Suprapubic skin (tissue), 4 donors: ENCODE results near the gene SLC38A10. TPM values are rescaled to one million over a fixed set of nuclear protein-coding genes. Genes with fewer than 3 reads are reported as not detected.

Experiments
- DNase-seq, 2 donors: peaks; one replicate each; pipeline ENCODE4 v3.0.0-alpha.2; 2019; ENCODE audit warnings: low spot score in 2 of 2
- H3K27ac ChIP-seq: fragments of 200-600 bp; sonication (generic); one replicate; pipeline ENCODE4 v1.5.1; 2019
- H3K27me3 ChIP-seq: fragments of 200-600 bp; sonication (generic); one replicate; pipeline ENCODE4 v1.5.1; 2019
- H3K36me3 ChIP-seq: fragments of 200-600 bp; sonication (generic); one replicate; pipeline ENCODE4 v1.5.1; 2019
- H3K4me1 ChIP-seq: fragments of 200-600 bp; sonication (generic); one replicate; pipeline ENCODE4 v1.5.1; 2019
- H3K4me3 ChIP-seq: fragments of 200-600 bp; sonication (generic); one replicate; pipeline ENCODE4 v1.5.1; 2019; ENCODE audit warnings: mild to moderate bottlenecking
- H3K9me3 ChIP-seq: fragments of 200-600 bp; sonication (generic); one replicate; pipeline ENCODE4 v1.5.1; 2019
- CTCF ChIP-seq, 2 donors: fragments of 200-600 bp in 1 of 2; fragments of 450-650 bp in 1 of 2; sonication (generic) in 1 of 2; IDR thresholded peaks; one replicate each; pipeline ENCODE4 v1.5.1; 2016 to 2019; ENCODE audit warnings: antibody characterized with exemption in 2 of 2, mild to moderate bottlenecking in 1 of 2, moderate library complexity in 1 of 2
- EP300 ChIP-seq: sonication (generic); formaldehyde crosslinking; IDR thresholded peaks from one replicate; pipeline ENCODE4 v1.6.1; 2017; ENCODE audit warnings: antibody characterized with exemption
- POLR2A ChIP-seq, 2 donors: fragments of 450-650 bp; IDR thresholded peaks; one replicate each; pipeline ENCODE4 v1.6.1; 2017; ENCODE audit warnings: antibody characterized with exemption in 2 of 2, mild to moderate bottlenecking in 2 of 2, moderate library complexity in 2 of 2
- POLR2AphosphoS5 ChIP-seq, 3 donors: sonication (generic); formaldehyde crosslinking; IDR thresholded peaks; one replicate each; pipeline ENCODE4 v1.6.1; 2017; ENCODE audit warnings: antibody characterized with exemption in 3 of 3
- WGBS: methylation state at CpG from one replicate; pipeline ENCODE4 v1.1.5; 2018; 5-methylcytosine and 5-hydroxymethylcytosine counted together
- total RNA-seq, 4 donors: library from RNA; depleted of rRNA; stranded (reverse); fragments of >200 nt; gene quantifications; one replicate each; pipeline ENCODE4 v1.1.0, GENCODE V29; 2016

Gene SLC38A10
- total RNA-seq, 4 donors from 2014 or later: 48.5 to 84.9 (median 69.4) TPM

DNA sequence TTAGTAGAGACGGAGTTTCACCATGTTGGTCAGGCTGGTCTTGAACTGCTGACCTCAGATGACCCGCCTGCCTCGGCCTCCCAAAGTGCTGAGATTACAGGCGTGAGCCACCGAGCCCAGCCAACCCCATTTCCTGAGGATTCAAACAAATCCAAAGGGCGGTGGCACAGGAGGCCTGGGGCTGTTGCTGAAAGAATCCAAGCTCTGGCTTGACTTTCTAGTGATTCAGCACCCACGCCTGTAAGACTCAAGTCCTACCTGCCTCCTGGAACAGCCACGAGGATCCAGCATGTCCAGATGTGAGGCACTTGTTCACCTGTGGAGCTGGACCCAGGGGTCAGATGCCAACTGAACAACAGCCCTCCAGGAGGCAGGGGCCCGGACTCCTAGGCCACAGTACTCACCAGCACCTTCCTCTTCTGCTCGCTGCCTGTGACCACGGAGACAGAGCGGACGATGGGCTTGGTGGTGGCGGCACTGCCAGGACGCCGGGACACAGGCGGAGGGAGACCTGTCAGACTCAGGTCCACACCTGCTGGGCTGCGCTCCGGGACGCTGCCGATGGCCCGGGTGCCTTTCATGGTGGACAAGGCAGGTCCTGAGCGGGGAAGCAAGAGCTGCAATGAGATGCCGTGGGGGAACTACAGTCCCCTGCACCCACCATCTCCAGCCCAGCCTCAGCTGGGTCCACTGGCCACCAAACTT lies 75.5 kb downstream of the SLC38A10 start:
- no peak overlapping the region for H3K27ac ChIP-seq
- 68% methylated on average over 8 of the region's 24 CpGs for WGBS
- H3K27me3 ChIP-seq: no peaks in the 10 kb centered on the region
- no peak for DNase-seq
- no peak for TF ChIP-seq EP300
- no peak for TF ChIP-seq POLR2A (IDR thresholded peaks at IDR 0.05)
- no peak for TF ChIP-seq POLR2AphosphoS5 (IDR thresholded peaks at IDR 0.05)
- peaks cover 5% of the 10 kb centered on the region for H3K36me3 ChIP-seq
- H3K4me3 ChIP-seq: no peak overlapping the region
- H3K4me1 ChIP-seq: peaks cover 23% of the 10 kb centered on the region
- H3K9me3 ChIP-seq: no peaks in the 10 kb centered on the region

DNA sequence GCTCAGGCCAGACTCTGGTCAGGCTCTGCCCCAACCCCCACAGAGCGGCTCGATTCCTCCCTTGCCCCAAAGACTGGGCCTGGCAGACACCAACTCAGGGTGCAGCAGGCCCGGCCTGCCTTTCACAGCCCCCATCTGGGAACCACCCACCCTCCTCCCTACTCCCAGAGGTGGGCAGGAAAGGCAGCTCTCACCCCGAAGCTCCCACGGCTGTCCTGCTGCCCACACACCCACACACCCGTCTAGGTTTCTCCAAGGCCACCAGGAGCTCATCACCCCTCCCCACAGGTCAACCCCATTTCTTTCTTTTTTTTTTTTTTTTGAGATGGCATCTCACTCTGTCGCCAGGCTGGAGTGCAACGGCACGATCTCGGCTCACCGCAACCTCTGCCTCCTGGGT lies 76.1 kb downstream of the SLC38A10 start:
- no peak for DNase-seq
- H3K4me1 ChIP-seq: peaks cover 23% of the 10 kb centered on the region
- peaks cover 5% of the 10 kb centered on the region for H3K36me3 ChIP-seq
- no peaks in the 10 kb centered on the region for H3K27me3 ChIP-seq
- no peak overlapping the region for H3K4me3 ChIP-seq
- H3K27ac ChIP-seq: no peak overlapping the region
- whole genome bisulfite sequencing: 97% methylated on average over 11 of the region's 11 CpGs
- TF ChIP-seq CTCF (IDR thresholded peaks at IDR 0.05) (no peak), POLR2A (IDR thresholded peaks at IDR 0.05) (no peak), EP300 (no peak), POLR2AphosphoS5 (IDR thresholded peaks at IDR 0.05) (no peak)
- no peaks in the 10 kb centered on the region for H3K9me3 ChIP-seq

DNA sequence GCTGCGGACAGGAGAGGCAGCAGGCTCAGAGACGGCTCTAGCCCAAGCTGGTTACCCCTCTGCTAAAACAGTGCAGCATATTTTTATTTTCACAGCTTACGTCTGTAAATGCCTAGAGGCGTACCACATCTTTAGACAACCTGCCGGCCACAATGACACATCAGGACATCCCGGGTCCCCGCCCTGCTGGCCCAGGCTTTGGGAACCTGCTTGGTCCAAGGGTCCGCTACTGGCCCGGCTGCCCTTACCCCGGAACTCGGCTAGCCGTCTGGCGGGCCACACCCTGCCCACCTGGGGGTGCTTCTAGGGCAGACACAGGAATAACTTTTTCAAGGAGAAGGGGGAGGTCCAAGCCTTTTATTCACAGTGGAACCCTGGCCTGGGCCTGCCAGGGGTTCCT lies 76.6 kb downstream of the SLC38A10 start:
- H3K27ac ChIP-seq: no peak overlapping the region
- TF ChIP-seq POLR2AphosphoS5 (IDR thresholded peaks at IDR 0.05): no peak
- TF ChIP-seq EP300: no peak
- no peak for TF ChIP-seq CTCF (IDR thresholded peaks at IDR 0.05)
- 96% methylated on average over 5 of the region's 13 CpGs for WGBS
- H3K4me3 ChIP-seq: no peak overlapping the region
- H3K27me3 ChIP-seq: no peaks in the 10 kb centered on the region
- H3K36me3 ChIP-seq: peaks cover 5% of the 10 kb centered on the region
- H3K9me3 ChIP-seq: no peaks in the 10 kb centered on the region
- peaks cover 19% of the 10 kb centered on the region for H3K4me1 ChIP-seq
- DNase-seq: no peak

DNA sequence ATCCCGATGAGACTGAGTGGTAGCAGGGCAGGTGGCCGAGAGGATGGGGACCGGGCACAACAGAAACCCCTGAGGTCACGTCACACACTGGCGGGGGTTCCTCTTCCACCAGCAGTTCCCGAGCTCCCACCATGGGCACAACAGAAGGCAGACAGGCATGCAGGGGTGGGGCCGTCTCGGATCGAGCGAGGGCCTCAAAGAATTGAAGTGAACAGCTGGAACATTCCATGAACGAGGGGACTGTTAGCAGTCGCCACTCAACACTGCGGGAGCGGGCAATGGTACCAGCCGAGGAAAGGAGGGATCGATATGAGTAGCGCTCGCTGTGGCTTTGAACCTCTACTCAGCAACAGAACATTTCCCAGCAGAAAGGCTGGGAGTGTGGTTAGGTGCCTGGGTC lies 77.6 kb downstream of the SLC38A10 start:
- Histone ChIP-seq H3K9me3 (no peaks in the 10 kb centered on the region), H3K4me1 (peaks cover 14% of the 10 kb centered on the region), H3K27me3 (no peaks in the 10 kb centered on the region), H3K27ac (no peak overlapping the region), H3K4me3 (no peak overlapping the region), H3K36me3 (peaks cover 5% of the 10 kb centered on the region)
- WGBS: 88% methylated on average over 18 of the region's 18 CpGs
- DNase-seq: no peak
- no peak for TF ChIP-seq EP300
- no peak for TF ChIP-seq POLR2AphosphoS5 (IDR thresholded peaks at IDR 0.05)
- no peak for TF ChIP-seq CTCF (IDR thresholded peaks at IDR 0.05)
- TF ChIP-seq POLR2A (IDR thresholded peaks at IDR 0.05): no peak

DNA sequence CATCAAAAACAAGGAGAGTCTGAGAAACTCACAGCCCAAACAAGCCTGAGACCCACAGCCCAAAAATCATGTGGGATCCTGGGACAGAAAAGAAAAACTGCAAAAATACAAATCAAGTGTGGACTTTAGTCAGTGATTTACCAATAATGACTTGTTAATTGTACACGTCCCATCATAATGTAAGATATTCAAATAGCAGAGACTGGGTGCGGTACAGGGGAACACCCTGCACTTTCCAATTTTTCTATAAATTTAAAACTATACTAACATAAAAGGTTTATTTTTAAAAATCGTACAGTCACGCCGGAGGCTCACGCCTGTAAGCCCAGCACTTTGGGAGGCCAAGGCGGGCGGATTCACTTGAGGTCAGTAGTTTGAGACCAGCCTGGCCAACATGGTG lies 81.1 kb downstream of the SLC38A10 start:
- H3K36me3 ChIP-seq: peaks cover 5% of the 10 kb centered on the region
- TF ChIP-seq EP300 (no peak), CTCF (IDR thresholded peaks at IDR 0.05) (no peak), POLR2A (IDR thresholded peaks at IDR 0.05) (no peak)
- WGBS: 94% methylated on average over 8 of the region's 8 CpGs
- DNase-seq: no peak
- H3K27ac ChIP-seq: no peak overlapping the region
- no peaks in the 10 kb centered on the region for H3K4me1 ChIP-seq
- H3K27me3 ChIP-seq: no peaks in the 10 kb centered on the region
- H3K9me3 ChIP-seq: no peaks in the 10 kb centered on the region
- no peak overlapping the region for H3K4me3 ChIP-seq

DNA sequence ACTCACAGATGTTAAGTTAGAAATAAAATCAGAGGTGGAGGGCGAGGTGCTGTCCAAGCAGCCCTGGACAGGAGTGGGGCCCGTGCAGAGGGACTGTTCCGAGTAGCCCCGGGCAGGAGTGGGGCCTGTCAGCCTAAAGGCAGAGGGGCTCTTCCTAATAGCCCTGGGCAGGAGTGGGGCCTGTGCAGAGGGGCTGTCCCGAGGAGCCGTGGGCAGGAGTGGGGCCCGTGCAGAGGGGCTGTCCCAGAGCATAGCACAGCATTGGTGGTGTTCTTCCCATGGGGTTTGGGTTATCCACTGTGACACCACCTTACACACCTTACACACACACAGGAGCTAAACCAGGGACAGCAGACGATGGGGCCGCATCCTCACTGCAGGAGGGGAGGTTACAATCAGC lies 82.7 kb downstream of the SLC38A10 start:
- H3K36me3 ChIP-seq: no peaks in the 10 kb centered on the region
- H3K4me3 ChIP-seq: no peak overlapping the region
- WGBS: 84% methylated on average over 9 of the region's 9 CpGs
- H3K9me3 ChIP-seq: no peaks in the 10 kb centered on the region
- no peaks in the 10 kb centered on the region for H3K27me3 ChIP-seq
- no peaks in the 10 kb centered on the region for H3K4me1 ChIP-seq
- TF ChIP-seq POLR2A (IDR thresholded peaks at IDR 0.05) (no peak), POLR2AphosphoS5 (IDR thresholded peaks at IDR 0.05) (no peak), CTCF (IDR thresholded peaks at IDR 0.05) (no peak), EP300 (no peak)
- no peak overlapping the region for H3K27ac ChIP-seq
- no peak for DNase-seq
